ENCODE data around the gene KCND3. TPM values are rescaled to one million over a fixed set of nuclear protein-coding genes. Genes with fewer than 3 reads are reported as not detected.

KCND3 gene
- total RNA-seq, 1 donor from 2014 or later: 0.81 TPM

- Mint-ChIP-seq H3K4me3 (ENCODE audit: low read depth) (no peak overlapping the region), H3K4me1 (ENCODE audit: low read depth) (no peaks in the 10 kb centered on the region), H3K27ac (no peak overlapping the region), H3K36me3 (ENCODE audit: insufficient read depth) (no peaks in the 10 kb centered on the region), H3K9me3 (ENCODE audit: low read depth) (peaks cover under 1% of the 10 kb centered on the region), H3K27me3 (peaks cover 19% of the 10 kb centered on the region)
- no peak for TF ChIP-seq CTCF (IDR thresholded peaks at IDR 0.05; ENCODE audit: unreplicated experiment)
- no peak for DNase-seq (ENCODE audit: low spot score, unreplicated experiment)
Measured at GRCh38 chr1:111793923-111794322, 195.5 kb downstream of the KCND3 start.

DNA sequence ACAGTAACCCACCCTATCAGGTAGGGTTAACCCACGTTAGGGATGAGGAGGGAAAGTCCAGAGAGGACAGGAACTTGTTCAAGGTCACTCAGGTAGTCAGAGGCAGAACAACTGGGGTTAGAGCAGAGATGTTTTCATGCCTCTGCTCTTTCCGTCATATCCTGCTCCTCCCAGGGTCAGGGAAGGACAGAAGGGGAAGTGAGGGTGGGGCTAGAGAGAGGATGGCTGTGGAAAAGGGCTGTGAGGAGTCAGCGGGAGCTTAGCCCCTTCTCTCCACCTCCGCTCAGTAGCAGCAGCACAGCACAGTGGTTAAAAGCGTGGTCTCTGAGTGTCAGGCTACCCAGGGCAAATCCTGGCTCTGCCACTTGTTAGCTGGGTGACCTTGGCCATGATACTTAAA, 197.2 kb downstream of the KCND3 start:
- no peak overlapping the region for H3K4me3 Mint-ChIP-seq (ENCODE audit: low read depth)
- H3K9me3 Mint-ChIP-seq (ENCODE audit: low read depth): no peaks in the 10 kb centered on the region
- DNase-seq (ENCODE audit: low spot score, unreplicated experiment): no peak
- H3K36me3 Mint-ChIP-seq (ENCODE audit: insufficient read depth): no peaks in the 10 kb centered on the region
- no peaks in the 10 kb centered on the region for H3K4me1 Mint-ChIP-seq (ENCODE audit: low read depth)
- no peak for TF ChIP-seq CTCF (IDR thresholded peaks at IDR 0.05; ENCODE audit: unreplicated experiment)
- no peak overlapping the region for H3K27ac Mint-ChIP-seq
- H3K27me3 Mint-ChIP-seq: peaks cover 21% of the 10 kb centered on the region

DNA sequence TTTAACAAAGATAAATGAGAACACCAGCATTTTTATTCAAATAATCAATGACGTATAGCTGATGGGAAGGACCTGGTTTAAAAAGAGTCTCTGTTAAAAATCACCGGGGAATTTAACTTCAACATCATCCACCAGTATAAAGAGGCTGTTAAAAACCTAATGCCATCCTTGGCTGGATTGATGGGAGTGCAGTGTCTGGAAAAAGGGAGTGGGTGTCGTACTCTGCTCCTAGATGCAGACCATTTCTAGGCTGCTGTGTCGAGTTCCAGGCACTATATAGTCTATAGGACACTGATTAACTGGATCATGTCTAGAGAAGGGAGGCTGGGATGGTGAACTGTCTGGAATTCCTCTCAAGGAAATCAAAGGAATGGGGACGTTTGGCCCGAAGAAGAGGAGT, 197.7 kb downstream of the KCND3 start:
- no peak overlapping the region for H3K4me3 Mint-ChIP-seq (ENCODE audit: low read depth)
- peaks cover 21% of the 10 kb centered on the region for H3K27me3 Mint-ChIP-seq
- H3K27ac Mint-ChIP-seq: no peak overlapping the region

GRCh38 chr1:111789666-111790316, 199.7 kb downstream of the KCND3 start:
- H3K27me3 Mint-ChIP-seq: peaks cover 30% of the 10 kb centered on the region
- no peaks in the 10 kb centered on the region for H3K4me1 Mint-ChIP-seq (ENCODE audit: low read depth)
- no peak overlapping the region for H3K4me3 Mint-ChIP-seq (ENCODE audit: low read depth)
- H3K9me3 Mint-ChIP-seq (ENCODE audit: low read depth): no peaks in the 10 kb centered on the region
- no peak overlapping the region for H3K27ac Mint-ChIP-seq
- no peak for DNase-seq (ENCODE audit: low spot score, unreplicated experiment)
- TF ChIP-seq CTCF (IDR thresholded peaks at IDR 0.05; ENCODE audit: unreplicated experiment): no peak
- no peaks in the 10 kb centered on the region for H3K36me3 Mint-ChIP-seq (ENCODE audit: insufficient read depth)

More for the DNA sequence above, 197.7 kb downstream of the KCND3 start:
- no peak for DNase-seq (ENCODE audit: low spot score, unreplicated experiment)
- Mint-ChIP-seq H3K9me3 (ENCODE audit: low read depth) (no peaks in the 10 kb centered on the region), H3K36me3 (ENCODE audit: insufficient read depth) (no peaks in the 10 kb centered on the region), H3K4me1 (ENCODE audit: low read depth) (no peaks in the 10 kb centered on the region)
- no peak for TF ChIP-seq CTCF (IDR thresholded peaks at IDR 0.05; ENCODE audit: unreplicated experiment)

GRCh38 chr1:111789142-111789541, 200.3 kb downstream of the KCND3 start:
- Mint-ChIP-seq H3K9me3 (ENCODE audit: low read depth) (no peaks in the 10 kb centered on the region), H3K4me1 (ENCODE audit: low read depth) (peaks cover 3% of the 10 kb centered on the region), H3K4me3 (ENCODE audit: low read depth) (no peak overlapping the region), H3K27me3 (peaks cover 30% of the 10 kb centered on the region), H3K27ac (no peak overlapping the region), H3K36me3 (ENCODE audit: insufficient read depth) (no peaks in the 10 kb centered on the region)
- TF ChIP-seq CTCF (IDR thresholded peaks at IDR 0.05; ENCODE audit: unreplicated experiment): no peak
- DNase-seq (ENCODE audit: low spot score, unreplicated experiment): no peak

All from progenitor cell of endocrine pancreas (in vitro differentiated cells).